Retinal pigment epithelial cell (primary cell): ENCODE data around the gene TDRD1.

ENCODE experiments used
- DNase-seq: peaks from one replicate; pipeline ENCODE4 v3.0.0-alpha.2; 2010; ENCODE audit warnings: low read depth
- H3K4me3 ChIP-seq: 2 replicates; pipeline ENCODE4 v1.5.1; 2011; ENCODE audit warnings: mild to moderate bottlenecking, low read length, control low read depth, moderate library complexity
- CTCF ChIP-seq: conservative IDR thresholded peaks from 2 replicates; pipeline ENCODE4 v1.5.1; 2011; ENCODE audit warnings: low read depth, low read length, control low read depth, inconsistent platforms

Gene TDRD1

GRCh38 chr10:114271075-114271778 lies 92.1 kb downstream of the TDRD1 start:
- H3K4me3 ChIP-seq, result no peak overlapping the region
- TF ChIP-seq CTCF, result no peak
- DNase-seq, result peak; percentile 18

- no peak for TF ChIP-seq CTCF
- peak; percentile 74 for DNase-seq
- no peak overlapping the region for H3K4me3 ChIP-seq
These were observed 92.6 kb downstream of the TDRD1 start for GRCh38 chr10:114271779-114272167.

- no peak for DNase-seq
- TF ChIP-seq CTCF, result no peak
- no peak overlapping the region for H3K4me3 ChIP-seq
These were observed 93.5 kb downstream of the TDRD1 start for GRCh38 chr10:114272696-114273095.

GRCh38 chr10:114273910-114274309 lies 94.8 kb downstream of the TDRD1 start:
- TF ChIP-seq CTCF, result no peak
- no peak for DNase-seq
- no peak overlapping the region for H3K4me3 ChIP-seq

- no peak for TF ChIP-seq CTCF
- H3K4me3 ChIP-seq, result no peak overlapping the region
- DNase-seq, result no peak
These were observed 95.7 kb downstream of the TDRD1 start for GRCh38 chr10:114274616-114275453.

GRCh38 chr10:114276066-114276465 lies 96.9 kb downstream of the TDRD1 start:
- no peak overlapping the region for H3K4me3 ChIP-seq
- no peak for DNase-seq
- no peak for TF ChIP-seq CTCF

- DNase-seq, result no peak
- no peak overlapping the region for H3K4me3 ChIP-seq
- TF ChIP-seq CTCF, result no peak
These were observed 97.5 kb downstream of the TDRD1 start for GRCh38 chr10:114276671-114277070.
